Tibial nerve (tissue), 4 donors: ENCODE measurements around the gene C16orf95.

Experiments used
- CTCF ChIP-seq, 5 experiments: fragments of 200-600 bp in 3 of 5; fragments of 450-650 bp in 2 of 5; sonication (generic) in 3 of 5; IDR thresholded peaks; one replicate each; pipeline ENCODE4 v1.5.1; 2016 to 2019; ENCODE audit warnings: antibody characterized with exemption in 5 of 5, mild to moderate bottlenecking in 3 of 5, moderate library complexity in 2 of 5
- EP300 ChIP-seq, 2 donors: sonication (generic); formaldehyde crosslinking; IDR thresholded peaks; one replicate each; pipeline ENCODE4 v1.6.1; 2017; ENCODE audit warnings: antibody characterized with exemption in 2 of 2, mild to moderate bottlenecking in 1 of 2

GRCh38 chr16:87308826-87309225 lies 8.4 kb downstream of the C16orf95 start:
- no peak for TF ChIP-seq CTCF (IDR thresholded peaks at IDR 0.05)
- TF ChIP-seq EP300 (IDR thresholded peaks at IDR 0.05): no peak
